Measurements from ENCODE around the gene NXPH4.

- TF ChIP-seq CTCF (IDR thresholded peaks at IDR 0.05) (no peak), EZH2phosphoT487 (IDR thresholded peaks at IDR 0.05) (no peak)
These were observed 37.1 kb upstream of the NXPH4 start for GRCh38 chr12:57179331-57180086.

Data from neural progenitor cell (in vitro differentiated cells).